ENCODE data around the gene LGALS14. TPM values are rescaled to one million over a fixed set of nuclear protein-coding genes. Genes with fewer than 3 reads are reported as not detected.

Gene LGALS14
- total and polyA plus RNA-seq, 2 of the 8 experiments (the other 6 are each of a cell fraction or from before 2014, with no cell fraction given): 0.50 to 0.77 TPM

- Histone ChIP-seq H4K20me1 (replicated peaks in 1 of 2; ENCODE audit: control insufficient read depth in 1 of 2, insufficient read depth in 2 of 2, low read length in 2 of 2) (no peaks in the 10 kb centered on the region), H4K5ac (ENCODE audit: insufficient read length, low read depth, low read length) (no peak within 1 kb of the TSS), H4K8ac (ENCODE audit: extremely low read depth, insufficient read depth, low read length) (no peak within 1 kb of the TSS), H2AK5ac (ENCODE audit: low read depth, low read length) (no peak within 1 kb of the TSS), H3K4me3 (ENCODE audit: extremely low read depth in 1 of 4, insufficient read depth in 2 of 4, low read depth in 3 of 4, low read length in 4 of 4) (no peak within 1 kb of the TSS), H3K36me3 (ENCODE audit: control insufficient read depth in 2 of 4, insufficient read depth in 4 of 4, low read length in 3 of 4) (no peaks in the 10 kb centered on the region), H3K56ac (replicated peaks; ENCODE audit: insufficient read length, low read depth, low read length) (no peak within 1 kb of the TSS), H3K4me1 (replicated peaks in 1 of 4; ENCODE audit: control insufficient read depth in 3 of 4, insufficient read depth in 4 of 4, low read length in 3 of 4) (no peaks in the 10 kb centered on the region), H3K9me3 (ENCODE audit: insufficient read depth in 2 of 2, low read depth in 1 of 2, low read length in 1 of 2) (no peaks in the 10 kb centered on the region), H3K18ac (ENCODE audit: extremely low read depth, low read length) (no peak within 1 kb of the TSS), H3K79me1 (ENCODE audit: low read depth, low read length) (no peaks in the 10 kb centered on the region), H2BK15ac (ENCODE audit: low read length) (no peak within 1 kb of the TSS), H3K23me2 (ENCODE audit: low read depth, low read length) (no peaks in the 10 kb centered on the region), H3K14ac (ENCODE audit: insufficient read length) (no peak within 1 kb of the TSS), H2BK12ac (ENCODE audit: low read depth, low read length) (no peak within 1 kb of the TSS), H2BK5ac (ENCODE audit: low read depth, low read length) (no peak within 1 kb of the TSS), H2BK20ac (ENCODE audit: low read length) (no peak within 1 kb of the TSS), H3K9ac (replicated peaks in 1 of 4; ENCODE audit: extremely low read depth in 1 of 4, low read depth in 3 of 4, low read length in 3 of 4) (peak within 1 kb of the TSS in 1 of 4 experiments; percentile 4; a peak in 1 of 7 replicates), H3K4ac (replicated peaks; ENCODE audit: insufficient read length, low read depth, low read length) (no peak within 1 kb of the TSS), H3K23ac (ENCODE audit: insufficient read length) (no peak within 1 kb of the TSS), H4K91ac (replicated peaks; ENCODE audit: insufficient read length, low read length) (no peak within 1 kb of the TSS), H3K79me2 (ENCODE audit: control insufficient read depth in 1 of 2, insufficient read depth in 2 of 2, low read length in 2 of 2) (no peaks in the 10 kb centered on the region), H2AFZ (ENCODE audit: low read length) (no peak within 1 kb of the TSS), H3K4me2 (ENCODE audit: insufficient read depth in 1 of 2, low read depth in 2 of 2, low read length in 2 of 2) (no peak within 1 kb of the TSS), H3K27ac (ENCODE audit: low read depth, low read length) (no peak within 1 kb of the TSS), H2BK120ac (replicated peaks; ENCODE audit: low read depth, low read length) (no peak within 1 kb of the TSS), H3K27me3 (replicated peaks in 1 of 4; ENCODE audit: control insufficient read depth in 3 of 4, extremely low read depth in 1 of 4, insufficient read depth in 3 of 4, low read length in 3 of 4) (no peaks in the 10 kb centered on the region)
- WGBS, 2 experiments (ENCODE audit: extremely low coverage in 1 of 2, insufficient coverage in 1 of 2, insufficient read length in 1 of 2, insufficient replicate concordance in 2 of 2, low coverage in 1 of 2, low lambda C conversion rate in 2 of 2, missing lambda C conversion rate in 1 of 2): 76% methylated on average over 3 of the region's 3 CpGs; no CpG with 5 or more reads in 1 of the 2 experiments
- FAIRE-seq (no peak), DNase-seq (ENCODE audit: low read depth in 1 of 2, low spot score in 2 of 2) (no peak)
- TF ChIP-seq JUND (IDR thresholded peaks at IDR 0.05; ENCODE audit: low read length): no peak
- TF ChIP-seq ZNF274 (IDR thresholded peaks at IDR 0.05; ENCODE audit: borderline replicate concordance, extremely low read depth, low read length): no peak
- no peak for TF ChIP-seq TBP (IDR thresholded peaks at IDR 0.05; ENCODE audit: low read depth, low read length)
- TF ChIP-seq SUZ12 (IDR thresholded peaks at IDR 0.05; ENCODE audit: low read length): no peak
- TF ChIP-seq JUN (IDR thresholded peaks at IDR 0.05; ENCODE audit: low read depth, low read length): no peak
- no peak for TF ChIP-seq POLR2AphosphoS5 (IDR thresholded peaks at IDR 0.05; ENCODE audit: low read depth, low read length)
- no peak for TF ChIP-seq PHF8 (conservative IDR thresholded peaks at IDR 0.05; ENCODE audit: low read depth, low read length)
- TF ChIP-seq GTF2F1 (IDR thresholded peaks at IDR 0.05; ENCODE audit: borderline replicate concordance, low read depth, low read length): no peak
- no peak for TF ChIP-seq USF2 (IDR thresholded peaks at IDR 0.05; ENCODE audit: low read length)
- CTCF ChIA-PET (ENCODE audit: partially characterized antibody): interaction anchor here (1.0 kb wide), 1 partner anchor 98 kb away, joined by 3 read pairs; no protein-coding TSS in a partner anchor
- POLR2A ChIA-PET (ENCODE audit: partially characterized antibody): no interaction called here
Observed at GRCh38 chr19:39655613-39656012, 48.7 kb upstream of the LGALS14 start, which contains the start of gene LGALS16. LGALS16 (plus strand) TSS chr19:39655913; CDS start chr19:39655962, 49 bp downstream.

Data from H1 (cell line).